Omental fat pad (tissue), 4 donors: ENCODE data around the gene WDR90. TPM values are rescaled to one million over a fixed set of nuclear protein-coding genes. Genes with fewer than 3 reads are reported as not detected.

Experiments
- ATAC-seq: fragments of 150-250 bp; one replicate; pipeline ENCODE4 v1.9.1; 2016; ENCODE audit warnings: mild to moderate bottlenecking, moderate library complexity; ENCODE audit not compliant: low FRiP score
- DNase-seq: peaks from one replicate; pipeline ENCODE4 v3.0.0-alpha.2; 2019; ENCODE audit warnings: low spot score
- total RNA-seq, 4 donors: library from RNA; depleted of rRNA; stranded (reverse); fragments of >200 nt; gene quantifications; one replicate each; pipeline ENCODE4 v1.1.0, GENCODE V29; 2016
- TF ChIP-seq, protein P1 (sequence below), 3 donors: fragments of 450-650 bp; IDR thresholded peaks; one replicate each; pipeline ENCODE4 v1.5.1; 2016 to 2017; ENCODE audit warnings: antibody characterized with exemption in 3 of 3, mild to moderate bottlenecking in 3 of 3, moderate library complexity in 2 of 3

Gene WDR90
- total RNA-seq, 4 donors from 2014 or later: 7.0 to 25.1 (median 21.2) TPM

DNA sequence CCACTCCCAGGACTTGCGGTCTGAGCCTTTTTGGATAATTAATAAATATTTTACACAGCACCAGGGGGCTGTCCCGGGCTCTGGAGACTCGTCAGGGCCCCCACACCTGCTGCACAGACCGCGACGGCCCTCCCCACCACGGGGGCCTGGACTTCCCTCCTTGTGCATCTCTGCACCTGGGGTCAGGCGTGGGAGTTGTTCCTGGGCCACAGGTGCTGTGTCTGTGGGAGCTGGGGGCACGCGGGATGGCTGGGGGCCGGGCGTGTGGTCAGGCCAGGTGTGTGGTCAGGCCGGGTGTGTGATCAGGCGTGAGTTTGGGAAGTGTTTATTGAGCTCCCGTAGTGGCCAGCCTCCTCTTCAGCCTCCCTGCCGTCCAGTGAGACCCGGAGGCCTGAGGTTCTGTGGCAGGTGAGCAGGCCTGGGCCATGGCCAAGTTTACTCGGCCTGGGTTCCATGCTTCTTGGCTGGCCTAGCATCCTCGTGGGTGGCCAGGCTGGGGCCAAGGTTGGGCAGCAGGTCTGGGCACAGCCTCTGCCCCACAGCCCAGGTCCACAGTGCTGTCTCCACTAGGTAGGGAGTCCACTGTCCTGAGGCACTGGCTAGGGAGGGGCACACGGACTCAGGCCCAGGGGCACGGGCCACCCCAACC lies 29.2 kb downstream of the WDR90 start:
- TF ChIP-seq, protein P1, sequence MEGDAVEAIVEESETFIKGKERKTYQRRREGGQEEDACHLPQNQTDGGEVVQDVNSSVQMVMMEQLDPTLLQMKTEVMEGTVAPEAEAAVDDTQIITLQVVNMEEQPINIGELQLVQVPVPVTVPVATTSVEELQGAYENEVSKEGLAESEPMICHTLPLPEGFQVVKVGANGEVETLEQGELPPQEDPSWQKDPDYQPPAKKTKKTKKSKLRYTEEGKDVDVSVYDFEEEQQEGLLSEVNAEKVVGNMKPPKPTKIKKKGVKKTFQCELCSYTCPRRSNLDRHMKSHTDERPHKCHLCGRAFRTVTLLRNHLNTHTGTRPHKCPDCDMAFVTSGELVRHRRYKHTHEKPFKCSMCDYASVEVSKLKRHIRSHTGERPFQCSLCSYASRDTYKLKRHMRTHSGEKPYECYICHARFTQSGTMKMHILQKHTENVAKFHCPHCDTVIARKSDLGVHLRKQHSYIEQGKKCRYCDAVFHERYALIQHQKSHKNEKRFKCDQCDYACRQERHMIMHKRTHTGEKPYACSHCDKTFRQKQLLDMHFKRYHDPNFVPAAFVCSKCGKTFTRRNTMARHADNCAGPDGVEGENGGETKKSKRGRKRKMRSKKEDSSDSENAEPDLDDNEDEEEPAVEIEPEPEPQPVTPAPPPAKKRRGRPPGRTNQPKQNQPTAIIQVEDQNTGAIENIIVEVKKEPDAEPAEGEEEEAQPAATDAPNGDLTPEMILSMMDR (IDR thresholded peaks at IDR 0.05): no peak
- ATAC-seq (no peak), DNase-seq (no peak)

DNA sequence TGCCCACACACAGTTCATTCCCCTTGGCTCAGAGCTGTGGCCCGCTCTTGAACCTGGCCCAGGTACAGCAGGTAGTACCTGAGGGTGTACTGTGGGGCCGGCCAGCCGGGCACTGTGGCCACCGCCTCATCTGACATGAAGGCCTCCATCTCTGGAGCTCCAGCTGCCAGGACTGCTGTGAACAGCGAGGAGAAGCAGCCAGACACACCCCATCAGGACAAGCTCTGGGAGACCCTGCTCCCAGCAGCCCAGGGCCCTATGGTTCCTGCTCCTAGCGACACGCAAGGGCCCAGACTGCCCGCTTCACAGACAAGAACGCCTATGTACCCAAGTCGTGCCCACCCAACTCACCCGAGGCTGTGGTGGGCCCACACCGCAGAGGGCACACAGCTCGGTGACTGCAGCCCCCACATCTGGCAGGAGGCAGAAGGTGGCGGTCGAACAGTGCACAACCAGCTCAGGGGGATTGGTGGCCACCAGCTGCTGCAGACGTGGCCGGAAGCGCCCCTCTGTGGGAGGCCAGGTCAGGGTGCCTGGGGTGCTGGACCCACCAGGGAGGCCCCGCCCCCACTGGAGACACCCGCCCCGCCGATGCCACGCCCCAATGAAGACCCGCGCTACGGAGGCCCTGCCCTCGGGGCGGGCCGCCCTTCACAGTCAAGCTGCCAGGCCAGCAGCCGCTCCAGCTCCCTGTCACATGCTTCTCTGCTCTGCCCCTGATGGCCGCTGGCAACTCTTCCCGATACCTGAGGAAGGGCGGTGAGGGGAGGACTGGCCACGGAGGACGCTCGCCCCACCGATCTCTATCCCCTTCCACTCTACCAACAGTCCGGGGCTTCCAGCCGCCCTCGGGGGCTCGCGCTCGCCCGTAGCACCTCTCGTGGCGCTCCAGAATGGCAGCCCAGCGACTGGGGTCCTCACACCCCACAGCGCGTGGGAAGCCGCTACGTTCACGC lies 30.0 kb downstream of the WDR90 start:
- TF ChIP-seq, protein P1 (IDR thresholded peaks at IDR 0.05): no peak
- DNase-seq (no peak), ATAC-seq (peak; percentile 7)

DNA sequence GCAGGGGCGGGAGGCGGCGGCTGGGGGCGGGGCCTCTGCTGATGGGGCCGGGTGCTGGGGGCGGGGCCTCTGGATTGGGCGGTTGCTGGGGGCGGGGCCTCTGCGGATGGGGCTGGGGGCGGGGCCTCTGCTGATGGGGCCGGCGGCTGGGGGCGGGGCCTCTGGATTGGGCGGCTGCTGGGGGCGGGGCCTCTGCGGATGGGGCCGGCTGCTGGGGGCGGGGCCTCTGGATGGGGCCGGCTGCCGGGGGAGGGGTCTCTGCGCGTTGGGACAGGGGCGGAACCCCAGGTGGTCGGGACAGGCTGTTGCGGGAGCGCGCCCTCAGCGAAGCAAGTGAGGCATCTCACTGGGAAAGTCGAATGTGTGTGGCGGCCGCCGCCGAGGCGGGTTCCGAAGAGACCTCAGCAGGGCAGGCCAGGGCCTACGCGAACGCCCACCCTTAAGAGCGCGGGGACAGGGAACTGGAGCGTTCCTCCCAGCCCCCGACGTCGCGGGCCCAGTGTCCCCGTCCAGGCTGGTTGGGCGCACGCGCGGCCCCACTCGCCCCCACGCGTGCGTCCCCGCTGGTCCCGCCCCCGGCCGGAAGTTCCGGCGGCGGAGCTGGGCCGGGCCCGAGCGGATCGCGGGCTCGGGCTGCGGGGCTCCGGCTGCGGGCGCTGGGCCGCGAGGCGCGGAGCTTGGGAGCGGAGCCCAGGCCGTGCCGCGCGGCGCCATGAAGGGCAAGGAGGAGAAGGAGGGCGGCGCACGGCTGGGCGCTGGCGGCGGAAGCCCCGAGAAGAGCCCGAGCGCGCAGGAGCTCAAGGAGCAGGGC lies 30.9 kb downstream of the WDR90 start, which contains the start of gene STUB1:
Gene STUB1, plus strand, starts transcription at position 597 of the 811 bp plus-strand sequence. Its CDS starts 116 bp downstream, at position 713.
- peak; percentile 63 for DNase-seq
- peak; percentile 58 for ATAC-seq
- TF ChIP-seq, protein P1 (IDR thresholded peaks at IDR 0.05): no peak

DNA sequence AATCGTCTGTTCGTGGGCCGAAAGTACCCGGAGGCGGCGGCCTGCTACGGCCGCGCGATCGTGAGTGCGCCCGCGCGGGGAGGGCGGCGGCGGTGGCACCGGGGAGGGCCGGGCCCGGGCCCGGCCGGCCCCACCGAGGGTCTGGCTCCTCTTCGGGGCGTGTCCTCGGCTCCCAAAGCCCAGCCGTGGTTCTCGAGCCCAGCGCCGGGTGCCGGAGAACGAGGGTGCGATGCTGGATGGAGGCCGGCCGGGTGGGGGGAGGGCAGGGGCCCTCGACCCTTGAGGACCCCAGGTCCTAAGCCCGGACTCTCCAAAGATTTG lies 31.4 kb downstream of the WDR90 start:
- DNase-seq (no peak), ATAC-seq (no peak)
- TF ChIP-seq, protein P1 (IDR thresholded peaks at IDR 0.05): no peak

DNA sequence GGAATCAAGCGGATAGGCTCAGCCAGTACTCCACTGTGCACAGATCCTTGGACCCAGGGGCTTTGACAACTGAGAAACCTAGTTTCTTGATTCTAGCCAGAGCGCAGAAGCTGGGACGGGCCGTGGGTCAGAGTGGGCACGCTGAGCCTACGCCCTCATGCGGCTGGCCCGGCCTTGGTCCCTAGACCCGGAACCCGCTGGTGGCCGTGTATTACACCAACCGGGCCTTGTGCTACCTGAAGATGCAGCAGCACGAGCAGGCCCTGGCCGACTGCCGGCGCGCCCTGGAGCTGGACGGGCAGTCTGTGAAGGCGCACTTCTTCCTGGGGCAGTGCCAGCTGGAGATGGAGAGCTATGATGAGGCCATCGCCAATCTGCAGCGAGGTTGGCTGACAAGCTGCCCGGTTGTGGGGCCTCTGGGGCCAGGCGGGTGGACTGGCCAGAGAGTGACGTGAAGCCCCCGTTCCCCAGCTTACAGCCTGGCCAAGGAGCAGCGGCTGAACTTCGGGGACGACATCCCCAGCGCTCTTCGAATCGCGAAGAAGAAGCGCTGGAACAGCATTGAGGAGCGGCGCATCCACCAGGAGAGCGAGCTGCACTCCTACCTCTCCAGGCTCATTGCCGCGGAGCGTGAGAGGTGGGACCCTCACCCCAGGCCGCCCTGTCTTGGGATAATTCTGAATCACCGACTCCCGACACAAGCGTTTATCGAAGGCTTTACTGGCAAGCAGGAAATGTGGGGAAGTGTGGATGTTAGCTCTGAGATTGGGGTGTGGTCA lies 32.0 kb downstream of the WDR90 start:
- TF ChIP-seq, protein P1 (IDR thresholded peaks at IDR 0.05): no peak
- DNase-seq: no peak
- no peak for ATAC-seq

DNA sequence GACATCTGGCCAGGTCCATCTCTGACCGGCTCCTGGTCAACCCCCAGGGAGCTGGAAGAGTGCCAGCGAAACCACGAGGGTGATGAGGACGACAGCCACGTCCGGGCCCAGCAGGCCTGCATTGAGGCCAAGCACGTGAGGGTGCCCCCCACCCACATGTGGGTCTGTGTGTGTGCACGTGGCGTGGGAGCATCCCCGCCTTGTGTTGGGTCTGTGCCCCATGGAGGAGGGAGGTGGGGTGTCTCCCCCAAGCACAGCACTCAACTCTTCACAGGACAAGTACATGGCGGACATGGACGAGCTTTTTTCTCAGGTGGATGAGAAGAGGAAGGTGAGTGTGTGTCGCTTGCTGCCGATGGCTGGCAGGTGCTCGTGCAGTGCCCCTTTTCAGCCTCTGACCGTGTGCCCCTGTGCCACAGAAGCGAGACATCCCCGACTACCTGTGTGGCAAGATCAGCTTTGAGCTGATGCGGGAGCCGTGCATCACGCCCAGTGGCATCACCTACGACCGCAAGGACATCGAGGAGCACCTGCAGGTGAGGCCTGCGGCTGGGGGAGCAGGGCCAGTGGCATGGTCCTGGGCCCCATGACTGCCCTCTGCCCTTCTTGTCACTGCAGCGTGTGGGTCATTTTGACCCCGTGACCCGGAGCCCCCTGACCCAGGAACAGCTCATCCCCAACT lies 32.7 kb downstream of the WDR90 start:
- DNase-seq (no peak), ATAC-seq (no peak)
- TF ChIP-seq, protein P1 (IDR thresholded peaks at IDR 0.05): no peak
